Measurements from ENCODE around the gene RAB34. TPM values are rescaled to one million over a fixed set of nuclear protein-coding genes. Genes with fewer than 3 reads are reported as not detected.

Gene RAB34
- total RNA-seq, 2 experiments from 2014 or later = 4.9 to 6.6 TPM

DNA sequence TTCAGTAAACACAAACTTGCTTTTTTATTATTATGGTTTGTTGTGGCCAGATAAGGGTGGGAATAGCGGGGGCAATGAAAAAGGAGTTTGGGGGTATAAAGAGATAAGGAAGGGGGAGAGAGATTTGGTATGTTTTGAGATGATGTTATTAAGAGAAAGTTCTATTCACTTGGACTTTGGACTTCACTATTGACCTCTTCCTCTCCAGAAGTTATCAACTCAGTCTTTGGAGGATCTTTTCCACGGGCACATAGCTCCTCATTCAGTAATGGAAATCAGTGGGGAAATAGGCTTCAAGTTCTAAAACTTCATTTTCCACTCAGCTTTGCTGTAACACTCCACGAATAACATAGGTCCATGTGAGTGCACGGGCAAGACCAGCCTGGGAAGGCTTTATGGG is 29.2 kb downstream of the RAB34 start:
- Mint-ChIP-seq H3K4me3 (no peak overlapping the region), H3K36me3 (peaks cover 65% of the 10 kb centered on the region), H3K9me3 (no peaks in the 10 kb centered on the region), H3K27ac (no peak overlapping the region), H3K27me3 (no peaks in the 10 kb centered on the region), H3K4me1 (ENCODE audit: low read depth) (no peaks in the 10 kb centered on the region)
- ChIA-PET POLR2A (no interaction called here), CTCF (interaction anchor here (1.3 kb wide), 1 partner anchor 75 kb away, joined by 6 read pairs; no protein-coding TSS in a partner anchor)
- DNase-seq = no peak
- intact Hi-C loops (cut with micrococcal nuclease) = no loop called here

- Mint-ChIP-seq H3K27me3 (no peaks in the 10 kb centered on the region), H3K27ac (no peak overlapping the region), H3K4me3 (no peak overlapping the region), H3K4me1 (ENCODE audit: low read depth) (no peaks in the 10 kb centered on the region), H3K9me3 (no peaks in the 10 kb centered on the region), H3K36me3 (peaks cover 75% of the 10 kb centered on the region)
- no peak for DNase-seq
- POLR2A ChIA-PET = no interaction called here
- intact Hi-C loops (cut with micrococcal nuclease) = no loop called here
- CTCF ChIA-PET = no interaction called here
Measured at GRCh38 chr17:28686296-28686695, 31.4 kb downstream of the RAB34 start.

DNA sequence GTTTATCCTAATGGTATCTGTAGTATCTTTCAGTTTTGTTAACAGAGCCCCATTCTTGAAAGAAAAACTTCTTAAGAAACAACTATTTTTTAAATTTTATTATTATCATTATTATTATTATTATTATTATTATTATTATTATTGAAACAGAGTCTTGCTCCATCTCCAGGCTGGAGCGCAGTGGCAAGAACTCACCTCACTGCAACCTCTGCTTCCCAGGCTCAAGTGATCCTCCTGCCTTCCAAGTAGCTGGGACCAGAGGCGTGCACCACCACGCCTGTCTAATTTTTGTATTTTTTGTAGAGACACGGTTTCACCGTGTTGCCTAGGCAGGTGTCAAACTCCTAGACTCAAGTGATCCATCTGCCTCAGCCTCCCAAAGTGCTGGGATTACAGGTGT is 32.3 kb downstream of the RAB34 start:
- H3K27ac Mint-ChIP-seq = no peak overlapping the region
- H3K4me1 Mint-ChIP-seq (ENCODE audit: low read depth) = no peaks in the 10 kb centered on the region
- H3K36me3 Mint-ChIP-seq = peaks cover 77% of the 10 kb centered on the region
- no peaks in the 10 kb centered on the region for H3K27me3 Mint-ChIP-seq
- H3K4me3 Mint-ChIP-seq = no peak overlapping the region
- no peak for DNase-seq
- H3K9me3 Mint-ChIP-seq = no peaks in the 10 kb centered on the region
- CTCF ChIA-PET = no interaction called here
- POLR2A ChIA-PET = no interaction called here
- intact Hi-C loops (cut with micrococcal nuclease) = no loop called here

DNA sequence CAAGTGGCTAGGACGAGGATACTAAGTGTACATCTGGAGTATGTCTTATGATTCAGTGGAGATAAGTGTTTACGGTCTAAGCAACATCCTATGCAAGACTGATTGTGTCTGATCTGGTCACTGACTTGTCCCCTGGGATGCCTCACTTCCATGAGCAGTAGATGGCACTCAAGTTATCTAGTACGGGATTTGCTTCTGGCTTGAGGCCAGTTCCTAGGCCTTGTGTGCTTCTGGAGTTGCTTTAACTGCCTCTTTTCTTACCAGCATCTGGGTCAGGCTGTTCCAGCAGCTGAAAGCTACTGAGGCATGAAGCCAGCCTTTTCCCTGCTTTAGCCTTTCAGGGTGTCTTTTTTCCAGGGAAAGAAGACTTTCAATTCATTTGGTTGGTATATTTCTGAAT is 32.7 kb downstream of the RAB34 start:
- Mint-ChIP-seq H3K27me3 (no peaks in the 10 kb centered on the region), H3K27ac (no peak overlapping the region), H3K9me3 (no peaks in the 10 kb centered on the region), H3K4me1 (ENCODE audit: low read depth) (no peaks in the 10 kb centered on the region), H3K4me3 (no peak overlapping the region), H3K36me3 (peaks cover 74% of the 10 kb centered on the region)
- CTCF ChIA-PET = no interaction called here
- POLR2A ChIA-PET = no interaction called here
- no peak for DNase-seq
- intact Hi-C loops (cut with micrococcal nuclease) = no loop called here

- intact Hi-C loops (cut with micrococcal nuclease) = no loop called here
- Mint-ChIP-seq H3K36me3 (peaks cover 64% of the 10 kb centered on the region), H3K27me3 (no peaks in the 10 kb centered on the region), H3K4me1 (ENCODE audit: low read depth) (no peaks in the 10 kb centered on the region), H3K27ac (no peak overlapping the region), H3K9me3 (no peaks in the 10 kb centered on the region), H3K4me3 (no peak overlapping the region)
- CTCF ChIA-PET = no interaction called here
- POLR2A ChIA-PET = no interaction called here
- DNase-seq = no peak
Measured at GRCh38 chr17:28682655-28683054, 35.0 kb downstream of the RAB34 start.

- Mint-ChIP-seq H3K4me1 (ENCODE audit: low read depth) (no peaks in the 10 kb centered on the region), H3K36me3 (peaks cover 60% of the 10 kb centered on the region), H3K27ac (no peak overlapping the region), H3K4me3 (no peak overlapping the region), H3K27me3 (no peaks in the 10 kb centered on the region), H3K9me3 (no peaks in the 10 kb centered on the region)
- peak; percentile 20 for DNase-seq
- intact Hi-C loops (cut with micrococcal nuclease) = loop anchor here (2.0 kb wide), 1 partner anchor 31 kb away; the partner anchor contains the start of gene BLTP2
- CTCF ChIA-PET = interaction anchor here (0.7 to 3.5 kb wide), 5 partner anchors 28 to 86 kb away, joined by 3 to 19 read pairs (median 5); partner anchors contain the start of gene BLTP2
- POLR2A ChIA-PET = interaction anchor here (1.2 kb wide), 1 partner anchor 31 kb away, joined by 3 read pairs; the partner anchor contains the start of gene BLTP2
Measured at GRCh38 chr17:28675980-28676379, 41.7 kb downstream of the RAB34 start.

- Mint-ChIP-seq H3K27ac (no peak overlapping the region), H3K4me3 (no peak overlapping the region), H3K27me3 (no peaks in the 10 kb centered on the region), H3K36me3 (peaks cover 59% of the 10 kb centered on the region), H3K9me3 (no peaks in the 10 kb centered on the region), H3K4me1 (ENCODE audit: low read depth) (no peaks in the 10 kb centered on the region)
- DNase-seq = no peak
- CTCF ChIA-PET = interaction anchor here (1.0 to 3.5 kb wide), 4 partner anchors 28 to 86 kb away, joined by 3 to 19 read pairs (median 7); partner anchors contain the start of gene BLTP2
- POLR2A ChIA-PET = interaction anchor here (1.2 kb wide), 1 partner anchor 31 kb away, joined by 3 read pairs; the partner anchor contains the start of gene BLTP2
- intact Hi-C loops (cut with micrococcal nuclease) = no loop called here
Measured at GRCh38 chr17:28675490-28675889, 42.2 kb downstream of the RAB34 start.

DNA sequence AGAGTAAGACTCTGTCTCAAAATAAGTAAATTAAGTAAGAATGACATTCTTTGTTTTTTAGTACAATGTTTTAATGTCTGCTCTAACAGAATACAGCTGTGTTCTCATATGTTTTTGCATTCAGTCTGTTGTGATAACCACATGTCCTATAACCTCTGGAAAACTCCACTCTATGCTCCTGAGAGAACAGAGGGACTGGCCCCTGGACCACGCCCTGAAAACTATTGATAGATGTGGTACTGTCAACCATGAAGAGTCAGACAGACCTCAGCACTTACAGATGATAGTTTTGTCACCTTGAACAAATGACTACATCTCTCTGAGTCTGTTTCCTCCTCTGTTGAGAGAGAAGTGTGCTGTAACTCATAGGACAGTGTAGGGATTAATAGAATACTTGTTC is 47.8 kb downstream of the RAB34 start:
- H3K27ac Mint-ChIP-seq = no peak overlapping the region
- no peak overlapping the region for H3K4me3 Mint-ChIP-seq
- ChIA-PET POLR2A (no interaction called here), CTCF (interaction anchor here (2.2 kb wide), 1 partner anchor 23 kb away, joined by 10 read pairs; no protein-coding TSS in a partner anchor)
- H3K27me3 Mint-ChIP-seq = no peaks in the 10 kb centered on the region
- intact Hi-C loops (cut with micrococcal nuclease) = no loop called here
- no peaks in the 10 kb centered on the region for H3K9me3 Mint-ChIP-seq
- H3K4me1 Mint-ChIP-seq (ENCODE audit: low read depth) = peaks cover 20% of the 10 kb centered on the region
- peaks cover 41% of the 10 kb centered on the region for H3K36me3 Mint-ChIP-seq
- DNase-seq = no peak

GRCh38 chr17:28667870-28668269 is 49.8 kb downstream of the RAB34 start:
- Mint-ChIP-seq H3K9me3 (no peaks in the 10 kb centered on the region), H3K36me3 (peaks cover 37% of the 10 kb centered on the region), H3K4me1 (ENCODE audit: low read depth) (peaks cover 38% of the 10 kb centered on the region), H3K27me3 (no peaks in the 10 kb centered on the region), H3K4me3 (no peak overlapping the region), H3K27ac (no peak overlapping the region)
- intact Hi-C loops (cut with micrococcal nuclease) = no loop called here
- no peak for DNase-seq
- ChIA-PET CTCF (interaction anchor here (1.1 to 2.2 kb wide), 2 partner anchors 21 to 55 kb away, joined by 3 to 10 read pairs; no protein-coding TSS in a partner anchor), POLR2A (interaction anchor here (1.1 kb wide), 1 partner anchor 43 kb away, joined by 4 read pairs; no protein-coding TSS in a partner anchor)

GRCh38 chr17:28665994-28666393 is 51.7 kb downstream of the RAB34 start:
- Mint-ChIP-seq H3K27me3 (no peaks in the 10 kb centered on the region), H3K4me3 (no peak overlapping the region), H3K27ac (no peak overlapping the region), H3K4me1 (ENCODE audit: low read depth) (peaks cover 43% of the 10 kb centered on the region), H3K9me3 (no peaks in the 10 kb centered on the region), H3K36me3 (peaks cover 28% of the 10 kb centered on the region)
- DNase-seq = no peak
- ChIA-PET CTCF (no interaction called here), POLR2A (no interaction called here)
- intact Hi-C loops (cut with micrococcal nuclease) = no loop called here

Other genes starting within 250 kb of the RAB34 start
- gene SLC13A2, start 244.2 kb downstream of the RAB34 start, total RNA-seq = not detected
- gene FOXN1, start 211.5 kb downstream of the RAB34 start, total RNA-seq = not detected
- 10 to 100 TPM; 38.0 to 42.0 TPM for gene UNC119, start 165.2 kb downstream of the RAB34 start, total RNA-seq
- 10 to 100 TPM; 36.6 to 38.6 TPM for gene PIGS, start 146.3 kb downstream of the RAB34 start, total RNA-seq
- 10 to 100 TPM; 75.2 to 77.3 TPM for gene ALDOC, start 141.0 kb downstream of the RAB34 start, total RNA-seq
- 100 to 1,000 TPM; 153 to 159 TPM for gene SPAG5, start 118.8 kb downstream of the RAB34 start, total RNA-seq
- 10 to 100 TPM; 14.2 to 17.5 TPM for gene RSKR, start 103.7 kb downstream of the RAB34 start, total RNA-seq
- gene BLTP2, start 72.7 kb downstream of the RAB34 start, total RNA-seq = 100 to 1,000 TPM; 127 to 133 TPM
- gene SDF2, start 56.0 kb downstream of the RAB34 start, total RNA-seq = 10 to 100 TPM; 38.4 to 43.5 TPM
- 10 to 100 TPM; 59.4 to 65.9 TPM for gene SUPT6H, start 55.7 kb downstream of the RAB34 start, total RNA-seq
- 1 to 10 TPM; 4.5 TPM for gene PROCA1, start 6.0 kb downstream of the RAB34 start, total RNA-seq
- 1,000 to 10,000 TPM; 2,357 to 2,419 TPM for gene RPL23A, start 2.1 kb upstream of the RAB34 start, total RNA-seq
- 1 to 10 TPM; 9.1 to 9.5 TPM for gene TLCD1, start 8.4 kb upstream of the RAB34 start, total RNA-seq
- gene NEK8, start 10.9 kb upstream of the RAB34 start, total RNA-seq = 1 to 10 TPM; 3.4 to 4.0 TPM
- gene TRAF4, start 26.1 kb upstream of the RAB34 start, total RNA-seq = 10 to 100 TPM; 83.0 to 83.9 TPM
- 10 to 100 TPM; 18.6 to 21.5 TPM for gene FAM222B, start 124.9 kb upstream of the RAB34 start, total RNA-seq
- 10 to 100 TPM; 43.0 to 48.5 TPM for gene ERAL1, start 137.1 kb upstream of the RAB34 start, total RNA-seq
- gene FLOT2, start 179.9 kb upstream of the RAB34 start, total RNA-seq = 100 to 1,000 TPM; 110 to 118 TPM
- gene DHRS13, start 185.2 kb upstream of the RAB34 start, total RNA-seq = 10 to 100 TPM; 18.0 to 20.6 TPM
- gene PHF12, start 233.7 kb upstream of the RAB34 start, total RNA-seq = 10 to 100 TPM; 44.0 to 44.8 TPM